Measurements from ENCODE around the gene VENTX.

DNA sequence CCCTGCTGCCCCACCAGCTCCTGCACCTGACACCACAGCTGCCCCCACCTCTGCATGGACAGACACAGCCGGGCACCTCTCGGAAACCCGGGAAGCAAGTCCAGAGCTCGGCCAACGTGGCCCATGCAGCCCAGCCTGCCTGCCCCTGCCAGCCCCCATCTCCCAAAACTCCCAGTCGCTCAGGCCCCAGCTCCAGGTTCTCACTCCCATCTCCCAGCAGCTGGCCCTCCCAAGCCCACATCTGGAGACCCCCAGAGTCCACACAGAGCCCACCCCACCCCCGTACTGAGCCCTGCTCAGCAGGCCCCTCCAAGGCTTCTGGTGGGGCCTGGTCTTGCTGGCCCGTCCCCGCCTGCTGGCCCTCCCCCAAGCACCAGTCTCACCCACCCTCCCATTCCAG, 39.9 kb upstream of the VENTX start:
- TF ChIP-seq, protein P1, sequence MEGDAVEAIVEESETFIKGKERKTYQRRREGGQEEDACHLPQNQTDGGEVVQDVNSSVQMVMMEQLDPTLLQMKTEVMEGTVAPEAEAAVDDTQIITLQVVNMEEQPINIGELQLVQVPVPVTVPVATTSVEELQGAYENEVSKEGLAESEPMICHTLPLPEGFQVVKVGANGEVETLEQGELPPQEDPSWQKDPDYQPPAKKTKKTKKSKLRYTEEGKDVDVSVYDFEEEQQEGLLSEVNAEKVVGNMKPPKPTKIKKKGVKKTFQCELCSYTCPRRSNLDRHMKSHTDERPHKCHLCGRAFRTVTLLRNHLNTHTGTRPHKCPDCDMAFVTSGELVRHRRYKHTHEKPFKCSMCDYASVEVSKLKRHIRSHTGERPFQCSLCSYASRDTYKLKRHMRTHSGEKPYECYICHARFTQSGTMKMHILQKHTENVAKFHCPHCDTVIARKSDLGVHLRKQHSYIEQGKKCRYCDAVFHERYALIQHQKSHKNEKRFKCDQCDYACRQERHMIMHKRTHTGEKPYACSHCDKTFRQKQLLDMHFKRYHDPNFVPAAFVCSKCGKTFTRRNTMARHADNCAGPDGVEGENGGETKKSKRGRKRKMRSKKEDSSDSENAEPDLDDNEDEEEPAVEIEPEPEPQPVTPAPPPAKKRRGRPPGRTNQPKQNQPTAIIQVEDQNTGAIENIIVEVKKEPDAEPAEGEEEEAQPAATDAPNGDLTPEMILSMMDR (optimal IDR thresholded peaks at IDR 0.05 in 1 of 3, IDR thresholded peaks at IDR 0.05 in 1 of 3, conservative IDR thresholded peaks at IDR 0.05 in 1 of 3; ENCODE audit: extremely low read depth in 1 of 3, insufficient read depth in 2 of 3, low read length in 3 of 3), result no peak
- TF ChIP-seq EZH2 (IDR thresholded peaks at IDR 0.05; ENCODE audit: low read length), result no peak
